ENCODE data around the gene ACTR3.

DNA sequence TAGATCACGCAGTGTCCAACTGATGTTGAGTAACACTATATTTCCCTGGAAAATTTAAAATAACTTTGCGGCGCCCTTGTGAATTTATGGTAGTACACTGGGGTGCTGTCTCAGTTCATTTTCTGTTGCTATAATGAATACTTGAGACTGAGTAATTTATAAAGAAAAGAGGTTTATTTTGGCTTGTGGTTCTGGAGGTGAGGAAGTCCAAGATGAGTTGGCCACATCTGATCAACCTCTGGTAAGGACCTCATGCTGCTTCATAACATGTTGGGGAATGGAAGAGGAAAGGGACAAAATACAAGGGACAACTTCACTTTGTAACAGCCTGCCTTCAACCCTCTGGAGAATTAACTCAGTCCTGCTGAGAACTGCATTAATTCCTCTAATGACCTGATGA, 36.4 kb downstream of the ACTR3 start:
- TF ChIP-seq CTCF (IDR thresholded peaks at IDR 0.05): no peak
- TF ChIP-seq POLR2AphosphoS5 (IDR thresholded peaks at IDR 0.05; ENCODE audit: insufficient read depth in 1 of 2, low read depth in 1 of 2): no peak

Data from vagina (tissue), 2 donors.